GM18508 (cell line): ENCODE data around the gene ERMN.

Experiments
- ATAC-seq: cut with Tn5 transposase; IDR thresholded peaks from one replicate; pipeline ENCODE4 v1.9.1; 2021; ENCODE audit warnings: moderate number of reproducible peaks; ENCODE audit not compliant: insufficient read depth, unreplicated experiment

The ERMN gene

GRCh38 chr2:157333304-157334047 is 7.9 kb upstream of the ERMN start:
- ATAC-seq: no peak

- no peak for ATAC-seq
Measured at GRCh38 chr2:157329524-157329923, 3.9 kb upstream of the ERMN start.

- ATAC-seq: peak; percentile 97
Measured at GRCh38 chr2:157327621-157328500, 2.2 kb upstream of the ERMN start.

GRCh38 chr2:157327200-157327599 is 1.6 kb upstream of the ERMN start:
- ATAC-seq: peak; percentile 29

GRCh38 chr2:157326698-157327097 is 1.1 kb upstream of the ERMN start:
- ATAC-seq: no peak

GRCh38 chr2:157324331-157324843 is 1.2 kb downstream of the ERMN start:
- ATAC-seq: no peak

GRCh38 chr2:157322432-157322831 is 3.2 kb downstream of the ERMN start:
- ATAC-seq: no peak

GRCh38 chr2:157321466-157321865 is 4.2 kb downstream of the ERMN start:
- no peak for ATAC-seq

- ATAC-seq: no peak
Measured at GRCh38 chr2:157320409-157320808, 5.2 kb downstream of the ERMN start.

GRCh38 chr2:157319795-157320194 is 5.8 kb downstream of the ERMN start:
- ATAC-seq: no peak

- no peak for ATAC-seq
Measured at GRCh38 chr2:157318884-157319283, 6.7 kb downstream of the ERMN start.

GRCh38 chr2:157315901-157316300 is 9.7 kb downstream of the ERMN start:
- no peak for ATAC-seq

- ATAC-seq: peak; percentile 50
Measured at GRCh38 chr2:157312866-157313486, 12.6 kb downstream of the ERMN start.

- no peak for ATAC-seq
Measured at GRCh38 chr2:157311706-157312105, 13.9 kb downstream of the ERMN start.

GRCh38 chr2:157309878-157310277 is 15.7 kb downstream of the ERMN start:
- ATAC-seq: no peak

- ATAC-seq: no peak
Measured at GRCh38 chr2:157307021-157307420, 18.6 kb downstream of the ERMN start.

GRCh38 chr2:157305723-157306110 is 19.9 kb downstream of the ERMN start:
- ATAC-seq: no peak

GRCh38 chr2:157304811-157305722 is 20.6 kb downstream of the ERMN start:
- ATAC-seq: no peak

- no peak for ATAC-seq
Measured at GRCh38 chr2:157303612-157304011, 22.0 kb downstream of the ERMN start.
